Measurements from ENCODE around the gene MEF2D.

GRCh38 chr1:156461781-156462647 lies 38.6 kb downstream of the MEF2D start:
- TF ChIP-seq, protein P1, sequence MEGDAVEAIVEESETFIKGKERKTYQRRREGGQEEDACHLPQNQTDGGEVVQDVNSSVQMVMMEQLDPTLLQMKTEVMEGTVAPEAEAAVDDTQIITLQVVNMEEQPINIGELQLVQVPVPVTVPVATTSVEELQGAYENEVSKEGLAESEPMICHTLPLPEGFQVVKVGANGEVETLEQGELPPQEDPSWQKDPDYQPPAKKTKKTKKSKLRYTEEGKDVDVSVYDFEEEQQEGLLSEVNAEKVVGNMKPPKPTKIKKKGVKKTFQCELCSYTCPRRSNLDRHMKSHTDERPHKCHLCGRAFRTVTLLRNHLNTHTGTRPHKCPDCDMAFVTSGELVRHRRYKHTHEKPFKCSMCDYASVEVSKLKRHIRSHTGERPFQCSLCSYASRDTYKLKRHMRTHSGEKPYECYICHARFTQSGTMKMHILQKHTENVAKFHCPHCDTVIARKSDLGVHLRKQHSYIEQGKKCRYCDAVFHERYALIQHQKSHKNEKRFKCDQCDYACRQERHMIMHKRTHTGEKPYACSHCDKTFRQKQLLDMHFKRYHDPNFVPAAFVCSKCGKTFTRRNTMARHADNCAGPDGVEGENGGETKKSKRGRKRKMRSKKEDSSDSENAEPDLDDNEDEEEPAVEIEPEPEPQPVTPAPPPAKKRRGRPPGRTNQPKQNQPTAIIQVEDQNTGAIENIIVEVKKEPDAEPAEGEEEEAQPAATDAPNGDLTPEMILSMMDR (IDR thresholded peaks at IDR 0.05), result no peak
- TF ChIP-seq POLR2A (IDR thresholded peaks at IDR 0.05) (no peak), POLR2AphosphoS5 (IDR thresholded peaks at IDR 0.05) (no peak)

Data from suprapubic skin (tissue), 4 donors.